Activated CD4-positive, CD25-positive, alpha-beta regulatory T cell treated with anti-CD3 and anti-CD28 coated beads, Interleukin-2, amount 50 U/mL, for 72 hours (primary cell): ENCODE measurements around the gene UNC93A.
A peak's percentile ranks its signal among the peaks of the same experiment; 100 is the strongest.
"Not testable (repeated sequence)": the region's sequence is repeated elsewhere in the genome, so short reads cannot be mapped to it uniquely, and the experiment has no call there.

Source experiments
- DNase-seq: peaks from one replicate; pipeline ENCODE4 v3.0.0; 2021

The UNC93A gene

GRCh38 chr6:167345960-167346359, 54.8 kb downstream of the UNC93A start:
- no peak for DNase-seq

DNA sequence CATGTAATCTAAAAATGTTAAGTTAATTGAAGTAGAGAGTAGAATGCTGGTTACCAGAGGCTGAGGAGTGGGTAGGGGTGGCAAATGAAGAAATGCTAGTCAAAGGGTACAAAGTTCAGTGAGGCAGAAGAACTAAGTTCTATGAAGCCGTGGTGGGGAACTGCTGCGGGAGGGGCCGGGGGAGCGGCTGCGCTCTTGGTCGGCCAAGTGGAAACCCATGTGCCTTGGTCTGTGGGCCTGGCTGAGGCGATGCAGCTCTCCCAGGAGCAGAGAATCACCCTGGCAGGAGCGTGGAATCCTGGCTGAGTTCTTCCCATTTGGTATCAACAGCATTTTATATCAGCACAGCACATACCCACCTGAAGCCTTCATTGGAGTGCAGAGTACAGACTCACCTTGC, 56.1 kb downstream of the UNC93A start:
- no peak for DNase-seq

DNA sequence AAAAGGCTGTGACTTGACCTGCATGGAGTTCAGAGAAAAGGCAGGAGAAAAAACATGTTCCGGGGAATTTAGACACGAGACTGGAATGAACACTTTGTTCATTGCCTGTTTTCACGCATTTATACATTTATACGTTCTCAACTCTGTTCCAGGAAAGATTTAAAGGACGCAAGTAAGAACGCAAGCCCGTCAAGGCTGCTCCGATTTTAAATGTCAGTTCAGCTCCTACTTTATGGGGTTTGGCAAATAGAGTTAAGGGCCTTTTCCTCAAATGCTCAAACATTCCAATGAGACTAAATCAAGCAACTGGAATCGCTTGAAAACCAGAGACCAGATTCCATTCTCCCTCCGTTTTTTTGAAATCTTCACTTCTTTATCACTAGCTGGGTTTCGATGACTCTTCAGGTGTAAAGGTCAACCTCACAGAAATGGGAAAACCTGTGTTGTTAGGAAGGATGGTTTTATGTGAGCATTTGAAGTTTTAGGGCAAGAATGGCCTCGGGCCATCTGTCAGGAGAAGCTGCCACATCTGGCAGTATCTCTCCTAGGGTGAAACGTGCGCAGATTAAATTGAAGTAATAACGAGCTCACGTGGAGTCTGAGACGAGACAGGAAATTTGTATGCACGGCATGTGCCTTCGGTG, 58.6 kb downstream of the UNC93A start:
- no peak for DNase-seq

DNA sequence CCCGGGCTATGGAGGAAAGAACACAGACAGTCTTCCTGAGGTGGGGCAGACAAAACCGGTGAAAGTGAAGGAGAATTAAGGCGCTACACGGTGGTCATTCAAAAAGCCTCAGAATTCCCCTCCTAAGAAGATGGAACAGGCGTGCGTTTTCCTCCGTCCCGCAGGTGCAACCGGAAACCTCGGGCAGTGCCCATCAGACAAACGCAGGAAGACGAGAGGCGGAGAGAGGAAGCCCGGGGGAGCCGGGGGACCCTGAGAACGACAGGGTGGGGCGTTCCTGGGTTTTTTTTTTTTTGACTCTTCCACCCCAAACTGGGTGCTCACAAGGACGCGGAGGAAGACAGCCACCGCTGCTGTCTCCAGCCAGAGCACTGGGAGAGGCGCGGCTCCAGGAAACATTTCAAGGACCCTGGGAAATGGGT, 59.2 kb downstream of the UNC93A start:
- DNase-seq = no peak

GRCh38 chr6:167350731-167351655, 59.9 kb downstream of the UNC93A start:
- DNase-seq = peak; percentile 81

GRCh38 chr6:167351656-167352345, 60.7 kb downstream of the UNC93A start:
- no peak for DNase-seq

DNA sequence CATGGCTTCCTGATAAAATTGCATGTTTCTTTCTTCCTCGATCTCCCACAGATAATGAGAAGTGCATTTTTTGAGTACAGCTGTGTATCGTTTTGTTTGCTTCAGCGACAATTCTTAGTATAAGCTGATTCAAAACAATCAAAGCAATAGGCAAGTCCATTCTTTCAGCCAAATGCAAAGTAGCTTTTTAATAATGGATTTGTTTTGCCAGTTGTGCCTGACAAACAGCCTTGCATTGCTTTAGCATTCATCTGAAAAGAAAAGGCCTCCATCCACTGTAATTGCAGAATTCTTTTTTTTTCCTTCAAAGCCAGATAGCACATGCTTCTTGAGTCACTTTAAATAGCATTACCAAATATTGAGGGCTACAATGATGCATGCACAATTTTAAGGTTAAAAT, 65.8 kb downstream of the UNC93A start:
- DNase-seq = no peak

DNA sequence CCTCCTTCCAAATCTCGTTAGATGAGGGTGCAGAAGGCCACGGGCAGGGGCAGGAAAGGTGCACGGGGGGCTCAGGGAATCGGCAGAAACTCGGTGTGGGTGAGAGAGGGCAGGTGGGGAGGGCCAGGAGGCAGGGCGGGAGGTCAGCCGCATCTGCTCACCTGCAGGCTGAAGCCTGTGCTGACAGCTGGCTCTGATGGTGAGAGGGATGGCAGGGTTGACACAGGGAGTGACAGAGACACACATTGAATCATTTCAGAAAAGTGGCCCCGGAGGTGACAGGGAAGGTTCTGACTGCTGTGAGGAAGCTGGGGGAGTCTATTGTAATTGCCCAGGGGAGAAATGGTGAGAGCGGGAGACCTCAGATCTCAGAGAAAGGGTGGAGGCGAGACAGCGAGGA, 67.3 kb downstream of the UNC93A start:
- not testable (repeated sequence) for DNase-seq

GRCh38 chr6:167361170-167361569, 70.1 kb downstream of the UNC93A start:
- DNase-seq = not testable (repeated sequence)
